Hematopoietic multipotent progenitor cell treated with erythropoietin and hydrocortisone succinate and interleukin-3 and kit ligand, for 17 days (in vitro differentiated cells): Measurements from ENCODE around the gene NOTCH1.
"Not testable (repeated sequence)": the region's sequence is repeated elsewhere in the genome, so short reads cannot be mapped to it uniquely, and the experiment has no call there.

ENCODE experiments used
- DNase-seq: peaks from one replicate; pipeline ENCODE4 v3.0.0-alpha.2; 2015; ENCODE audit warnings: low spot score

Gene NOTCH1

GRCh38 chr9:136564379-136564988 lies 18.6 kb upstream of the NOTCH1 start:
- DNase-seq = no peak

GRCh38 chr9:136563646-136564325 lies 17.9 kb upstream of the NOTCH1 start:
- DNase-seq = no peak

- no peak for DNase-seq
Observed at GRCh38 chr9:136562746-136563495, 17.1 kb upstream of the NOTCH1 start.

GRCh38 chr9:136561779-136562178 lies 15.9 kb upstream of the NOTCH1 start:
- no peak for DNase-seq

- no peak for DNase-seq
Observed at GRCh38 chr9:136560586-136560985, 14.7 kb upstream of the NOTCH1 start.

GRCh38 chr9:136559371-136559770 lies 13.5 kb upstream of the NOTCH1 start:
- DNase-seq = not testable (repeated sequence)

- DNase-seq = not testable (repeated sequence)
Observed at GRCh38 chr9:136558846-136559245, 13.0 kb upstream of the NOTCH1 start.

- no peak for DNase-seq
Observed at GRCh38 chr9:136558373-136558772, 12.5 kb upstream of the NOTCH1 start.

GRCh38 chr9:136557036-136557435 lies 11.2 kb upstream of the NOTCH1 start:
- DNase-seq = no peak

GRCh38 chr9:136556166-136556565 lies 10.3 kb upstream of the NOTCH1 start:
- DNase-seq = no peak

- DNase-seq = no peak
Observed at GRCh38 chr9:136554870-136555269, 9.0 kb upstream of the NOTCH1 start.

- no peak for DNase-seq
Observed at GRCh38 chr9:136553581-136553980, 7.7 kb upstream of the NOTCH1 start.

GRCh38 chr9:136552117-136552703 lies 6.4 kb upstream of the NOTCH1 start:
- peak; percentile 8 for DNase-seq

- DNase-seq = no peak
Observed at GRCh38 chr9:136551401-136552116, 5.7 kb upstream of the NOTCH1 start.

- DNase-seq = no peak
Observed at GRCh38 chr9:136550439-136551289, 4.8 kb upstream of the NOTCH1 start.

- no peak for DNase-seq
Observed at GRCh38 chr9:136549010-136549980, 3.4 kb upstream of the NOTCH1 start.

- no peak for DNase-seq
Observed at GRCh38 chr9:136547508-136548215, 1.8 kb upstream of the NOTCH1 start.

- no peak for DNase-seq
Observed at GRCh38 chr9:136546697-136547501, 1.1 kb upstream of the NOTCH1 start.

GRCh38 chr9:136545692-136545964 lies 220 bp downstream of the NOTCH1 start:
- no peak for DNase-seq
